Inflammatory macrophage (primary cell): ENCODE data around the gene FBXO36.

Experiments used
- DNase-seq, 2 donors: peaks; one replicate each; pipeline ENCODE4 v3.0.0-alpha.2; 2020 to 2022

Gene FBXO36

GRCh38 chr2:229971298-229971790, 49.0 kb downstream of the FBXO36 start:
- DNase-seq = no peak

GRCh38 chr2:229974266-229974665, 52.0 kb downstream of the FBXO36 start:
- no peak for DNase-seq

GRCh38 chr2:229980431-229981184, 58.3 kb downstream of the FBXO36 start:
- DNase-seq = no peak

- peak; percentile 39 to 46 for DNase-seq
Measured at GRCh38 chr2:229993236-229993635, 70.9 kb downstream of the FBXO36 start.

GRCh38 chr2:229996320-229996719, 74.0 kb downstream of the FBXO36 start:
- no peak for DNase-seq

- DNase-seq = no peak
Measured at GRCh38 chr2:229997565-229997964, 75.3 kb downstream of the FBXO36 start.

GRCh38 chr2:230000118-230000841, 78.0 kb downstream of the FBXO36 start:
- no peak for DNase-seq

- DNase-seq = peak; percentile 77 to 83
Measured at GRCh38 chr2:230007931-230008707, 85.8 kb downstream of the FBXO36 start.

- peak in 1 of 2 donors; percentile 15 for DNase-seq
Measured at GRCh38 chr2:230008708-230009066, 86.4 kb downstream of the FBXO36 start.

GRCh38 chr2:230010501-230010900, 88.2 kb downstream of the FBXO36 start:
- DNase-seq = no peak

- no peak for DNase-seq
Measured at GRCh38 chr2:230011617-230012016, 89.3 kb downstream of the FBXO36 start.

- no peak for DNase-seq
Measured at GRCh38 chr2:230012267-230012884, 90.1 kb downstream of the FBXO36 start.

- no peak for DNase-seq
Measured at GRCh38 chr2:230016844-230017243, 94.5 kb downstream of the FBXO36 start.

GRCh38 chr2:230018153-230018552, 95.8 kb downstream of the FBXO36 start:
- DNase-seq = peak; percentile 47 to 60

GRCh38 chr2:230019742-230020141, 97.4 kb downstream of the FBXO36 start:
- no peak for DNase-seq

- DNase-seq = no peak
Measured at GRCh38 chr2:230023313-230023712, 101.0 kb downstream of the FBXO36 start.

GRCh38 chr2:230042195-230042594, 119.9 kb downstream of the FBXO36 start:
- DNase-seq = no peak

GRCh38 chr2:230043025-230043424, 120.7 kb downstream of the FBXO36 start:
- DNase-seq = no peak

GRCh38 chr2:230043461-230043860, 121.2 kb downstream of the FBXO36 start:
- DNase-seq = no peak

GRCh38 chr2:230046491-230046890, 124.2 kb downstream of the FBXO36 start:
- no peak for DNase-seq

GRCh38 chr2:230048010-230048671, 125.8 kb downstream of the FBXO36 start:
- no peak for DNase-seq

GRCh38 chr2:230050136-230050535, 127.8 kb downstream of the FBXO36 start:
- DNase-seq = no peak
